HepG2 (cell line): ENCODE results near the gene TET3. TPM values are rescaled to one million over a fixed set of nuclear protein-coding genes. Genes with fewer than 3 reads are reported as not detected.

ENCODE experiments used
- DDIT3 ChIP-seq: sonication (generic); formaldehyde crosslinking; IDR thresholded peaks from 2 replicates; pipeline ENCODE4 v1.4.0; 2020; ENCODE audit warnings: mild to moderate bottlenecking, missing genetic modification reagents
- EZH2 ChIP-seq: conservative IDR thresholded peaks from 2 replicates; pipeline ENCODE4 v1.6.1; 2012; ENCODE audit warnings: mild to moderate bottlenecking, low read depth, low read length, moderate library complexity
- GPN1 ChIP-seq: sonication (generic); formaldehyde crosslinking; IDR thresholded peaks from 2 replicates; pipeline ENCODE4 v1.5.1; 2020; ENCODE audit warnings: missing genetic modification reagents, borderline replicate concordance
- KLF15 ChIP-seq: sonication (generic); formaldehyde crosslinking; IDR thresholded peaks from 2 replicates; pipeline ENCODE4 v1.8.1; 2023; ENCODE audit warnings: borderline replicate concordance, mild to moderate bottlenecking, inconsistent platforms, missing genetic modification reagents, mixed read lengths
- MIXL1 ChIP-seq: IDR thresholded peaks from 2 replicates; pipeline ENCODE4 v1.6.1; 2016
- NR0B2 ChIP-seq: sonication (generic); formaldehyde crosslinking; IDR thresholded peaks from 2 replicates; pipeline ENCODE4 v1.4.0; 2020; ENCODE audit warnings: mild to moderate bottlenecking, missing genetic modification reagents
- NR1H2 ChIP-seq: sonication (generic); formaldehyde crosslinking; IDR thresholded peaks from 2 replicates; pipeline ENCODE4 v1.8.1; 2022; ENCODE audit warnings: low read depth, missing genetic modification reagents, borderline replicate concordance
- NR2F2 ChIP-seq: IDR thresholded peaks from 2 replicates; pipeline ENCODE4 v1.6.1; 2012; ENCODE audit warnings: low read depth, inconsistent platforms, borderline replicate concordance
- SAP130 ChIP-seq: IDR thresholded peaks from 2 replicates; pipeline ENCODE4 v1.6.1; 2016; ENCODE audit warnings: low read depth
- SNAPC5 ChIP-seq: sonication (generic); formaldehyde crosslinking; IDR thresholded peaks from 2 replicates; pipeline ENCODE4 v1.8.1; 2023; ENCODE audit warnings: mild to moderate bottlenecking, missing genetic modification reagents, borderline replicate concordance
- SYNCRIP ChIP-seq: fragments of 200-400 bp; formaldehyde crosslinking; IDR thresholded peaks from 2 replicates; pipeline ENCODE4 v1.6.1; 2018; ENCODE audit warnings: mild to moderate bottlenecking, low read depth, low read length; ENCODE audit not compliant: insufficient read depth
- ZBTB33 ChIP-seq: sonication (generic); formaldehyde crosslinking; IDR thresholded peaks from 2 replicates; pipeline ENCODE4 v1.4.0; 2020; ENCODE audit warnings: missing genetic modification reagents
- ZBTB44 ChIP-seq: sonication (generic); formaldehyde crosslinking; IDR thresholded peaks from 2 replicates; pipeline ENCODE4 v1.4.0; 2020; ENCODE audit warnings: missing genetic modification reagents
- ZNF343 ChIP-seq: sonication (generic); formaldehyde crosslinking; IDR thresholded peaks from 2 replicates; pipeline ENCODE4 v1.4.0; 2020; ENCODE audit warnings: mild to moderate bottlenecking, missing genetic modification reagents
- ZNF407 ChIP-seq: sonication (generic); formaldehyde crosslinking; IDR thresholded peaks from one replicate; pipeline ENCODE4 v1.5.1; 2020; ENCODE audit warnings: mild to moderate bottlenecking, missing genetic modification reagents; ENCODE audit errors: not compliant biosample characterization
- ZNF75D ChIP-seq: sonication (generic); formaldehyde crosslinking; IDR thresholded peaks from 2 replicates; pipeline ENCODE4 v1.8.1; 2023; ENCODE audit warnings: missing genetic modification reagents, mild to moderate bottlenecking, borderline replicate concordance
- ZNF891 ChIP-seq: sonication (generic); formaldehyde crosslinking; IDR thresholded peaks from 2 replicates; pipeline ENCODE4 v1.5.0; 2020; ENCODE audit warnings: mild to moderate bottlenecking, missing genetic modification reagents
- polyA plus RNA-seq, 8 experiments: library from polyadenylated mRNA; depleted of rRNA in 3 of 8; stranded (reverse) in 7 of 8; unstranded in 1 of 8; fragments of >200 nt; fragmentation: Illumina TruSeq in 4 of 8; extraction: Trizol in 4 of 8; gene quantifications; 2 replicates each; pipeline versions ENCODE4 v1.2.1 to v1.2.3, GENCODE V29; 2011 to 2016; ENCODE audit warnings: low read depth in 4 of 8, missing spikeins in 1 of 8, mixed read lengths in 1 of 8; ENCODE audit not compliant: insufficient read depth in 1 of 8
- total RNA-seq, 5 experiments: library from RNA; depleted of rRNA; stranded (reverse); fragments of >200 nt; fragmentation: Illumina TruSeq; extraction: Trizol; gene quantifications; 2 replicates each; pipeline ENCODE4 v1.2.3, GENCODE V29; 2016; ENCODE audit warnings: low read depth in 1 of 5

TET3 gene
- total and polyA plus RNA-seq, 2 of the 13 experiments (the other 11 are each of a cell fraction or from before 2014, with no cell fraction given) = 4.3 to 6.8 TPM

GRCh38 chr2:73970850-73971471 is 13.7 kb upstream of the TET3 start (continued):
- TF ChIP-seq ZNF891 (CRISPR knock-in tag) (no peak), NR1H2 (CRISPR knock-in tag) (0 out of 2 replicates have a peak, but pooled peaks have one; percentile 68), SYNCRIP (no peak), DDIT3 (CRISPR knock-in tag) (no peak), ZBTB44 (CRISPR knock-in tag) (no peak), ZNF407 (CRISPR knock-in tag) (no peak), SAP130 (CRISPR knock-in tag) (peak; percentile 45), NR0B2 (CRISPR knock-in tag) (no peak), GPN1 (CRISPR knock-in tag) (no peak), KLF15 (CRISPR knock-in tag) (no peak), NR2F2 (0 out of 2 replicates have a peak, but pooled peaks have one; percentile 22), ZNF75D (CRISPR knock-in tag) (no peak), EZH2 (no peak), SNAPC5 (CRISPR knock-in tag) (no peak), ZNF343 (no peak), ZBTB33 (CRISPR knock-in tag) (no peak), MIXL1 (CRISPR knock-in tag) (no peak)
